Astrocyte of the hippocampus (primary cell): ENCODE results near the gene NOL6.

Experiments
- DNase-seq: peaks from one replicate; pipeline ENCODE4 v3.0.0; 2011; ENCODE audit warnings: low read depth, low spot score

NOL6 gene

DNA sequence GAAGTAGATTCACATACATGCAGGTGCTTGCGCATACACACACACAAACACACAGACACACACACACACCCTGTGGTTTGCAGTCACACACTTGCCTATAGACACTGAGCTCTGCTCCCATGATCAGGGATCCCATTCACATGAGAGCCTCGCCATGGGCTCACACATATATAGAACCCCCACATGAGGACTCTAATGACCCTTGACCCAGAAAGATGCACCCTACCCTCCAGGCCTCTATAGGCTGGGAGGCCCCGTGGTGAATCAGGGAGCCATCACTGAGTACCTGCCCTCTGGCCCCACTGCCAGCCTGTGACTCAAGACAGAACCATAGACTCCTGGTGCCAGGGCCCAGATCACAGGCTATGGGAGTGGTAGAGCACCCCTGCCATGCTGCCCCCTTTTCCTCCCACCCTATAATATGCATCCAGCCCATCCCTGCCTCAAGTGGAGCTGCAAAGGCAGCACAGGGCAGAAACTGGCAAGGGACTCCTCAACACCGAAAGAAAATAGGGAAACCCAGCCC is 23.0 kb downstream of the NOL6 start:
- DNase-seq, result no peak

DNA sequence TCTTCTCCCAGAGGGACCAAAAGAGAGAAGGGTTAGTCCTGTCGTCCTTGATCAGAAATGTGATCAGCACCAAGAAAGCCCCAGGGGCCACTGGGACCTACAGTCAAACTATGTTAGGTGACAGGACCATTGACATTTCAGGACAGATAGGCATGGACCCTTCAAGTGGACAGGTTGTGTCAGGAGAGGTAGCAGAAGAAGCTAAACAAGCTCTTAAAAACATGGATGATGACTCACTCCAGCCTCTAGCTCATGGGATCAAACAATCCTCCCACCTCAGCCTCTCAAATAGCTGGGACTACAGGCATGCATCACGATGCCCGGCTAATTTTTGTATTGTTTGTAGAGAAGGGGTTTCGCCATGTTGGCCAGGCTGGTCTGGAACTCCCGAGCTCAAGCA is 24.0 kb downstream of the NOL6 start:
- DNase-seq, result no peak

DNA sequence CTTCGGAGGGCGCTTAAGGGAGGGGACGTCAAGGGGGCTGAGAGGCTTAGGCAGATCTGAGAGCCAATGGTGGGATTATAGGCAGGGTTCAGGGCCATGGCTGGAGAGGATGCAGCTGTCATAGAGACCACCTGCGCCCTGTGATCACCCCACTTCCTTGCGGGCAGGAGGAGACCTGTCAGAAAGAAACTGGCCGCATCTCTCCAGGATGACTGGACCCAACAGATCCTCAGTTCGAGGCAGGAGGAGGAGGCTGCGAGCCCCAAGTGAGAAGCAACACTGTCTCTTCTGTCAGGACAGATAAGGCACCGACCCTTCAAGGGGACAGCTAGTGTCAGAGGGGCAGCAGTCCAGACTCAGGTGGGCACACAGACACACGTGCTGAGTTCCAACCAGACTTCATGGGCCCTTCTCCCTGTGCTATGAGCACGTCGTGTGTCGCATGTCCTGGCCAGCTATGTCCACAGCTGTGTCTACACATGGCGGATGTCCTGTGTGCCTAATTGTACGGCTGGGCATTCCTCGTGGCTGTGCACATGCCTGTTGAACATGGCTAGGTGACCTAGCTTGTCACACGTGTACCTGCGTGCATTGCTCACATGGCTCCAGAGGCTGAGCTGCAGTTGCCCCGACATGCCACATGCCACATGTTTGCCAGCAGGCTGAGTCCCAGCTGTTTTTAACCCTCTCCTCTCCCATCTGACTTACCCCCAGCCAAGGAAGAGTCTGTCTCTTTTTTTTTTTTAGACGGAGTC is 25.7 kb downstream of the NOL6 start:
- no peak for DNase-seq

DNA sequence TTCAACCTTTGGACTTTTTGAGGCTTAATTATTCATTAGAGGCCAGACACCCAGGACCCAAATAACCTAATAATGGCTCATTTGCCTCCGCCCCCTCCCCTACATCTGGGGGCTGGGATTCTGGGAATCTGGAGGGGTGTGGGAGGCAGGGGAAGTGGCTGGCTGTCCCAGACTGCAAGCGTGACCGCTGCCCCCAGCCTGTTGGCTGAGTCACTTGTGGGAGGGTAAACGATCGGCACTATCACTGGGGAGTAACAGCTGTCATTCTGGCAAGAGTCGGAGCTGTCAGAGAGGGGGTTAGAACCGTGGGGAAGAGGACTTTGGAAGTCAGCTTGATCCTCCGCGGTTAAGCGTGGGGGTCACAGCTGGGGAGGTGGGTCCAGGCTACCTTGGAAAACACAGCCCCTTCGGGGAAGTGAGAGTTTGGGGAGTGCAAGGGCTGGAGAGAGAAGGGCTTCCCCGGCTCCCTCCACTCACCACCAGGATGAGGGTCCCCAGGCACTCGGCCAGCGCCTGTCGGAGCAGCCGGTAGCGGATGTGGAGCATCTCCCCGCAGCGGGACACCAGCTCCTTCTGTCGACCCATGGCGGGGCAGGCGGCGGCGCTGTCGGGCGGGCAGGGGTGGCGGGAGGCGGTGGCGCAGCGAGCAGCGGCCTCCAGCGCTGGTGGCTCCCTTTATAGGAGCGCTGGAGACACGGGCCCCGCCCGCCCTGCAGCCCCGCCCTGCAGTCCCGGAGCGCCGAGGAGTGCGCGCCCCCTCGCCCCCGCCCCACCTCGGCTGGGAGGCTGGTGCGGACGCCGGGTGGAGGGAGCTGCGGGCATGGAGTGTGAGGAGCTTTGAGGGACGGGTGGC is 26.6 kb downstream of the NOL6 start, which contains the start of gene AQP3:
AQP3 (minus strand) TSS at position 648 of the 853 bp plus-strand sequence; CDS start at position 585, 63 bp downstream.
- DNase-seq, result peak; percentile 74

DNA sequence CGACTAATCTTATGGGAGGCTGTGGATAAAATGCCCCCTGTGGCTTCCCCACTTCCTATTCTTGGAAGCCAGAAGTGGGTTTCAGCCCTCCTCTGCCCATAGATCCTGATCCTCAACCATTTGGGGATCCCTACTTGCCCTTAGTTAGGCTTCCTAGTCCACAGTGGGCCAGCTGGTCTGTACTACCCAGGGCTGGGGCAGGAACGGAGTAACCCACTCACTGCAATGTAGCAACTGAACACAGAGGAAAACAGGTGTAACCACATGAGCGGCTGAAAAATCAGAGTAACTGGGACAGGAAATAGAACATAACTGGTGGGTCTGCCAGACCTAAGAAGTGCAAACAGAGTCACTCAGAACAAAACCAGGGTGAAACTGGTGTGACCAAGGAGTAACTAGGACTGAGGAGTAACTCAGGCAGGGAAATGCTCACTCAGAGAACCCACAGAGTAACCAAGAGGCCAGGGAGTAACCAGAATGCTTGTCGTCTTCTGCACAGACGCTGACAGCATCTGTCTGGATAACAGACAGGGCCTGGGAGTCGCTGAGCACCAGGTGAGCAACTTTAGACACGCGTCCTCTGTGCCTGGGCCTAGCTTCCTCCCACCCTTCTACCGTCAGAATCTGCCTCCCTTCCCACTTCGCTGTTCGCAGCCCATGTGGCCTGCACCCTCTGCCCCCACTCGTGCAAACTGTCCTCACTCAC is 27.3 kb downstream of the NOL6 start:
- no peak for DNase-seq

DNA sequence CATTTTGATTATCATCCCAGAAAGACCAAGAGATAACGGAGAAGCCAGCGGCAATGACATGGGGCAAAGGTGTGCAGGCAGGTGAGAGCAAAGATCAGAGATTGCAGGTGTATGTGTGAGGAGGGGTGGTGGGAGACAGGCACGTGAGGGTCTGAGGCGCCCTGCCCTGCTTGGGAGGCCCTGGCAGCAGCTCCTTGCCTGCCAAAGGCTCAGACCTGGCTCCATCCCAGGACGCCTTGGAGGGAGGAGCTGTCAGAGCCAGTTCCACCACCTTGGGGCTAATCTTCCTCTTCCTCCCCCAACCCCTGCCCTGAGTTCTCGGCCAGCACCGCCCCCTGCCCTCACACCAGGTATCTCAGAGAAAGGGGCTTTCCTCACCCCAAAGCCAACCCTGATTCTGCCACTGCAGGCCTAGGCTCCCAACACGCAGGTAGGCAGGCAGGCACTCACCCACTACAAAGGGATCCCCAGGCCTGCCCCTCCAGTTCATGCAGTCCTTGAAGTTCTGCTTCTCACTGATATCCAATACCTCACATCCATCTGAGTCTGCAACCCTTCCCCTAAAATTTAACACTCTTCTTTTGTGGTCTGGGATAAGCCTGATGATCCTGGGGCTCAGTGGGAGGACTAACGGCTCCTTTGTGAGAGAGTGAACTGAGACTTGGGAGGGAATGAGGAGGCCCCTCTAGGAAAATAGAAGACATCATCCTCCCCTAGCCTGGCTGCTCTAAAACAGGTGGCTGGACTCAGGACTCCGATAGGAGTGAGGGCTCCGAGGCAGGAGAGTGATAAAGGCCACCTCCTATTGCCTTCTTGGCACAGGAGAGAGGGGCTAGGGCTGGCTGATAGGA is 28.1 kb downstream of the NOL6 start:
- DNase-seq, result no peak

DNA sequence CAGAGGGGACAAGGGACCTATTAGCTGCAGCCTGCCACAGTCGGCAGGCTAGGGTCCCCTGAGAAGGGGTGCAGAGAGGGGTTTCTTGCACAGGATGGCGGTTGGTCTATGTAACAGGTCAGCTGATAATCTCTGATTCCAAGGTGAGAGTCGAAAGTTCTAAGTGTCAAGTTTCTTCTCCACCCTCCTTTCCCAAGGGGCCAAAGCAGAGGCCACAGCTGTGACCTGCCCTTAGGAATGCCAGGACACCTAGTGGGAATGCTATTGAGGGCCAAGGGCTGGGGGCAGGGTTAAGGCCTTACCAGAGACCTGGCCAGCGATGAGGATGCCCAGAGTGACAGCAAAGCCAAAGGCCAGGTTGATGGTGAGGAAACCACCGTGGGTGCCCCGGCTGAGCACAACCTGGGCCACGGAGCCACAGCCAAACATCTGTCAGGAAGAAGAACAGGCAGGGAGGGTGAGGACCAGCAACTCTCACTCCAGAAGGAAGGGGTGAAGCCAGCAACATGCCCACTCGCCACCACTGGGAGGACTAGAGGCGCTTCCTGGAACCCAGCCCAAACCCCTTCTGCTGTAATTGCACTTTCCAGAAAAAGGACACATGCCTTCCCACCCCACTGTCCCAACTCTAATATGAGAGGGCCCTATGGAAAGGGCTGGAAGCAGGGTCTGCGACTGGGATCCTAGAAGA is 30.1 kb downstream of the NOL6 start:
- DNase-seq, result no peak

DNA sequence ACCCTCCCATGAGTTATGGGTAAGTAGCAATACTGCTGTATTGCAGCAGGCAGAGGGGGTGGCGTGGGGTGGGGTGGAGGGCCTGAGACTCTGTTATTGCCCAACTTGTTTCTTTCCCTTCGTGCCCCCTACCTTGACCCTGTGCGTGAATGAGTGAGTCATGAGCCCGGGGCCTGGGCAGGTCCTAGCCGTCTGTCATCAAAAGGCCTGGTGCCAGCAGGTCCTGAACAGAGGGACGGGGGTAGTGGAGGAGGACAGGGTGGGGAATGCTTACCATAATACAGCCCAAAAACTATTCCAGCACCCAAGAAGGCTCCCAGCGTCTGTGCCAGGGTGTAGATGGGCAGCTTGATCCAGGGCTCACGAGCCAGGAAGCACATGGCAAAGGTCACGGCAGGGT is 30.7 kb downstream of the NOL6 start:
- no peak for DNase-seq

DNA sequence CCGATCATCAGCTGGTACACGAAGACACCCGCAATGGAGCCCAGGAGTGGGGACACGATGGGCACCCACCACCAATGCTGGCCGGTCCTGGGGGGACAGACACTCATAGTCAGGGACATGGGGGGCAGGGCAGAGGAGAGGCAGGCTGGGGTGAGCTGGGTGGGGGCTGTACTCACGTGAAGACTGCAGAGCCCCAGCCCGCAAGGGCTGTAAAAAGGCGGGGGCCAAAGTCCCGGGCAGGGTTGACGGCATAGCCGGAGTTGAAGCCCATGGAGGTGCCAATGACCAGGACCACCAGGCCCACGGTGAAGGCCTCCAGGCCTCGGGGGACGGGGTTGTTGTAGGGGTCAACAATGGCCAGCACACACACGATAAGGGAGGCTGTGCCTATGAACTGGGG is 31.6 kb downstream of the NOL6 start:
- no peak for DNase-seq

DNA sequence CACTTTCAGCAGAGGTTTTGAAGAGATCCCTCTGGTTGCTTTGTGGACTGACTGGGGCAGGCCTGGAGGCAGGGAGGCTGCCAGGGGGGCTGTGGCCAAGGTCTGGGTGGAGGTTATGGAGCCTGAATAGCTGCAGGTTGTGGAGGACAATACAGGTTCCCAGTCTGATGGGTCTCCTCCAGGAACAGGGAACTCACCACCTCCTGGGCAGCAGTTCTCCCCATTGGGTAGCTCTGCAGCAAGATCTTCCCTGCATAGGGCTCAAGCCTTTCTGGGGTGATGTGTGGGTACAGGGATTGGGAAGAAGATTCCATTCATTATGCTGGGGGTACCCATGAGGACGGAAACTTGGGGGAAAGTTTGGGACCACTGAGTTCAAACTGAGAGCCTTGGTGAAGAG is 33.1 kb downstream of the NOL6 start:
- no peak for DNase-seq

DNA sequence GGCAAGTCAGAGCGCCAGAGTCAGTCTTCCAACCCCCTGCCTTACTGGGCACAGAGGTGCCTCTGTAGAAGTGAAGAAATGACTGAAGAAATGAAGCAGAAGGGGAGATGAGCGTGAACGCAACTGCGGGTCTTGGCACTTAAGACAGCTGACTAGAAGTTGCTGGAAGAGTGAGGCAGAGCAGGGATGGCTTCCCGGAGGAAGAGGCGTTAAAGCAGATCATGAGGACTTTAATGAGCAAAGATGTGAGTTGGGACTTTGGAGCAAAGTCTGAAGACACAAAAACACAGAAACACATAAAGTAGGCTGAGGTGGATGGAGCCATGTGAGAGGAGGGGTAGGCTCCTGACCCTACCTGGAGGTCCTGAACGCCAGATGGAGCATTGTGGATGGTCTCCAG is 33.5 kb downstream of the NOL6 start:
- no peak for DNase-seq

DNA sequence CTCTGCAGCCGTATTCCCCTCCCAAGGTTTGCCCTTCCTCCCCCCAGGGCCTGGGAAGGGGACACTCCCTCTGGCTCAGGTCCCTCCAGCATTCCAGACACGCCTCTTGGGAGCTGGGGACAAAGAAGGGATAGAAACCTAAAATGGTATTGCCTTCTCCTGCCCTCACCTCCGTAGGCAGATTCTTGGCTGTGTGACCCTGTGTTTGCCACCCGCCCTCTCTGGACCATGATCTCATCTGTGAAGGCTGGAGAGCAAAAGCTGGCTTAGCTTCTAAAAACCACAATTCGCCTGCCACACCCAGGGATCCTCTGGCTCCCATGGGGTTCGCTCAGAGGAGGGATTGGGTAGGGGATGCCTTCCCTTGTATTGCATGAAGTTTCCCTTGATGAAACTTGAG is 34.0 kb downstream of the NOL6 start:
- no peak for DNase-seq

DNA sequence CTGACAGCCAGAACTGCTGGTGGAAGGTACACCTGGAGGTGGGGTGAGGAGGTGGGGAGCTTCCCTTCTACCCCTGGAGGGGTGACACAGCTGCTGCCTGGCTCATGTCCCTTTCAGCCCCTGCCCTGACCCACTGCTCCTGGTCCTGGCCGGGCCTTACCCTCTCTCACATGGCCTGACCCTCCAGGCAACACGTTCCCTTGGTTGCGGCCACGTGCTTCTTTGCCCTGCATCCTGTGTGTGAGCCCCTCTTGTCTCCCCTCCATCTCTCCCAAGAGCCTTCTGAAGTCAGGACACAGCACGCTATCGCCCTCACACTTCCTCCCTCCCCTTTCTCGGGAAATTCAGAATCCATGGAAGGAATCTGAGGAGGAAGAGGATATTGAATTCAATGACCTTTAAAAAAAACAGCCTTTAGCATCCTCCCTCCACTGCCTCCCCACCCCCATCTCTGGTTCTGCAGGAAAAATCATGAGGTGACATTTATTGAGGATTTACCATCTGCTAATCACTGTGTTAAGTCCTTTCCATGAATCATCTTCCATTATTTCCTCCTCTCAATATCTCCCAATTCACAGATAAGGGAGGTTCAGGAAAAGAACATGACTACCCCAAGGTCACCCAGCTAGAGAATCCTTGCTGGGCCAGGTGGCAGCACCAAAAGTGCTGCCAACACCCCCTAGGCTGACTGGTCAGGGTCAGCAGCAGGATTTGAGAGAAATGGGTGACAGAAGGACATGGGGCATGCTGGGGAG is 34.6 kb downstream of the NOL6 start:
- DNase-seq, result no peak

DNA sequence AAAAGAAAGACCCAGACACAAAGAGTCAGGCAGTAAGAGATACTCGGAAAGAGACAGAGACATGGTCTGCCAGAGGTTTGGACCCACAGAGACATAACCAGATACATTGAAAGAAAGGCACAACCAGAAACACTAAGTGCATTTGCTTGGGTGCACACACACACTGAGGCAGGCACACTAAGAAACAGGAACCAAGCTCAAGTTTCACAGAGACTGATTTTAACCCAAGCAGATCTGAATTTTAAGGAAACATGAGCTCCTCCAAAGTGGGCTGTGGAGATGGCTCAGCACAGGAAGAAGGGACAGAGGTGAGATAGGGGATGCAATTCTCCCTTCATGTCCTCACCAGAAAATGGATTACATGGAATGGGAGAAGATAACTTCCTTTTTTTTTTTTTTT is 35.8 kb downstream of the NOL6 start:
- DNase-seq, result no peak

DNA sequence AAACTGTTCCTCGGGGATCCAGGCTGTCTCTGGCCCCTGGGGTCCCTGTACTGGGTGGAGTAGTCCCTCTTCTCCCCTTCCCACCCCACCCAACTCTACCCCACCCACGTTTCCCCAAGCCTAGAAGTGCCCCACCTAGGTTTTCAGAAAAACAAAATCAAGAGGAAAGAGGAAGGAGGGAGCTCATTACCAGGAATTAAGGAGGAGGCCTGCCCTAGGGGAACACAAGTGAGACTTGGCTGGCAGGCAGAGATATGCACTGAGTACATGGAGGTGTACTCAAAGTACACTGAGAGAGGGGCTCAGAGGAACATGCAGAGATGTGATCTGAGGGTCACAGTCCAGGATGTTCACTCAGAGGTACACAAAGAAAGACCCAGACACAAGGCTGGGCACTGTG is 36.5 kb downstream of the NOL6 start:
- DNase-seq, result no peak

DNA sequence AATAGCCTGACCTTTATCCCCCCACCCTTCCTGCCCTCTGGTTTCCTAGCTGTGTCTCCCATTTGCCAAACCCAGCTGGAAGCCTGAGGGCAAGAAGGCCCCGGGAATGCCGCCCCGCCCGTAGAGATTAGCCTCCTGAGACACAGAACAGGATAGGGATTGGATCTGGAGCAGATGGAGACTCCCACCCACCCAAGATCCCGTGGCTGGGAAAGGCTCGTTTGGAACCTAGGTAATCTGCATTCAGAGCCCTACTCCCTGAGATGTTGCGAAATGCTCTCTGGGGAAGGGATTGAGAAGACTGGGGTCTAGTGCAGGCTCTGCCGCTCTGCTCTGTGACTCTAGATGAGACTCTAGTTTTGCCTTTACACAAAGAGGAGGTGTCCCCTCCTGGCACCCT is 37.3 kb downstream of the NOL6 start:
- DNase-seq, result no peak

DNA sequence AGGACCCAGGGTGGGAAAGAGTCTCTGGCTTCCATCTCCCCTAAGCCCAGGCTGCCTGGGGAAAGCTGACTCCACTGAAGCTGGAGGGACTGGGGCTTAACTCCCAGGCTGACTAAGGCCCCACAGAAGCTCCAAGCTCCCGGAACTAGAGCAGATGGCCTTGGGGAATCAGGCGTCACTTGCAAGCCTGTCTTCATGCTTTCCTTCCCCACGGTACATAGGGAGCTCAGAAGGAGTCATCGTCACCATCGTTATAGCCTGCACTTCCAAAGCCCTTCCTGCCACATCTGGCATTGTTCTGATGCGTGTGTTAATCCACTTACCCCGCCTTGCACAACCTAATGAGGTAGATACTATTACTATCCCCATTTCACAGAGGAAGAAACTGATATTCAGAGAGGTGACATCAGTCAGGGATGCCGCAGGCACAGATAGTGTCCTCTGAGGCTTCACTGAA is 37.9 kb downstream of the NOL6 start:
- DNase-seq, result no peak

DNA sequence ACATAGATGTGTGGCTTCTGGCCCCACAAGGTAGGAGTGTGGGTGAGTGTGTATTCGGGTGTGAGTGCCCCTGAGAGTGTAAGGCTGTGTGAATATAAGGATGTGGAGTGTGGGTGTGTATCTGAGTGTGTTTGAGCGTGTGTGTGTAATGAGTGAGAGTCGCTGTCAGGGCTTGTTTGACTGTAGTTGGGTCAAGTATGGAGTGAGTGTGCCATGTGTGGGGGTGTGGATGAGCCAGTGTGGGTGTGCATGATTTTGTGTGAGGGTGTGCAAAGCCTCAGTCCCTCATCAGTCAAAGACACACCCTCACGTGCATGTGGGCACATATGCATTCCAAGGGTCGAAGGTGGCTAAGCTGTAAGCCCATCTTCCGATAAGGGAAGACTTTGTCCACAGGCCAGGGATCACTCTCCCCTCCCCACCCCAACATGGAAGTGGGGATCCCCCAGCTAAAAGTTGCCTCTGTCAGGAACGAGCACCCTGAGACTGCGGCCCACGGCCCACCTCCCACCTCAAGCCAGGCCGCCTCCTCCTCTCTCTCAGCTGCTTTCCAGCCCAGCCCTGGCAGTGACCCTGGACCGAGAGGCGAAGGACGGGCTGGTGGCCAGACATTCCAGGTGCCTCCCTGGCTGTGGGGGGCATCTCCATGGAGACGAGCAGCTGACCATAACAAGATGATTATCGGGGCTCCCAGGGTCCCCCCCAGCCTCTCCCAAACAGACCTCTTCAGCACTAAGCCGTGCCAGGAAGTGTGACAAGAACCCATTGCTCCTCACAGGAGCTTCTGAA is 39.2 kb downstream of the NOL6 start:
- no peak for DNase-seq

DNA sequence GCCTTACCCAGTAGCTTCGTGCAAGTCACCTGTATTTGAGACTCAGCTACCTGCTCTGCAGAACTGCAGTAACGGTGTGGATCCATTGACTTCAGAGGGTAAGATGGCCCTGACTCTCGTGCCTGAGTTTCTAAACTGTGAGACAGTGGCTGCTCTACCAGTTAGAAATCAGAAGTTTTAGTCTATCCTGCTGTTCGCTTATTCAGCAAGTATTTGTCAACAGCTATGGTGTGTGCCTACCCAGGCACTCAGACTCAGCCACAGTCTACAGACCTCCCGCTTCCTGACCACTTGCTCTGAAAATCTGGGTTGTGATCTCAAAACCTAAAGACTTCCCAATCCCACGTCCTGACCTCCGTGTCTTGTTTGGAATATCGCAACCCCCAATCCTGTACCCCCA is 39.9 kb downstream of the NOL6 start:
- DNase-seq, result no peak
